Activated naive CD4-positive, alpha-beta T cell treated with Interleukin-2 at 50 U/mL for 16 hours (primary cell): Measurements from ENCODE around the gene MTA3.
"Not testable (repeated sequence)": the region's sequence is repeated elsewhere in the genome, so short reads cannot be mapped to it uniquely, and the experiment has no call there.

Source experiments
- DNase-seq: peaks from one replicate; pipeline ENCODE4 v3.0.0-alpha.2; 2020

Gene MTA3

DNA sequence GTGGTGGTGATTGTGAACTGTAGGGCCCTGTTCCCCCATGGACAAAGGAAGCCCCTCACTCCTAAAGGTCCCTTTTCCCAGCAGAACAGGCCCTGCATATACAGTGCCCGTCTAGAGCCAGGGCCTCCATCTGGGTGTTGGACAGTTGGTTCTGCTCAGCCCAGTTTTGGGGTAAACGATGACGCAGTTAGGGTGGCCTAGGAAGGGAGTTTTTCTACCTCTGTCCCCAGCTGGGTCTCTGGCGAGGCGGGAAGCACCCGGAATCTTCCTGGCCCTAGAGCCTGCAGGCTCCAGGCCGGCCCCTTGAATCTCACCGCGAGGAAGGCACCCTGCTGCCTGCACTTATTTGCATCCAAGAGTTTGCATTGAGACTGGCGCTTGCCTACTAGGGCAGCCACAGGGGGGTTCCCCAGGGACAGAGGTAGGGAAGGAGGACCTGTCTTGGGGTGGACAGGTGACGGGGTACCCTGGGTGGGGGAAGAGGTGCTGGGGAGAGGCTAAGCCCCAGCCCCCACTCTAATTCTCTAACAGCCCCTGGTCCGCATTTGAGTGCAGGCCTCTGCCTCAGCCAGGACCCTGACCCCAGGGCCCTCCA is 529 bp upstream of the MTA3 start:
- DNase-seq, result no peak

DNA sequence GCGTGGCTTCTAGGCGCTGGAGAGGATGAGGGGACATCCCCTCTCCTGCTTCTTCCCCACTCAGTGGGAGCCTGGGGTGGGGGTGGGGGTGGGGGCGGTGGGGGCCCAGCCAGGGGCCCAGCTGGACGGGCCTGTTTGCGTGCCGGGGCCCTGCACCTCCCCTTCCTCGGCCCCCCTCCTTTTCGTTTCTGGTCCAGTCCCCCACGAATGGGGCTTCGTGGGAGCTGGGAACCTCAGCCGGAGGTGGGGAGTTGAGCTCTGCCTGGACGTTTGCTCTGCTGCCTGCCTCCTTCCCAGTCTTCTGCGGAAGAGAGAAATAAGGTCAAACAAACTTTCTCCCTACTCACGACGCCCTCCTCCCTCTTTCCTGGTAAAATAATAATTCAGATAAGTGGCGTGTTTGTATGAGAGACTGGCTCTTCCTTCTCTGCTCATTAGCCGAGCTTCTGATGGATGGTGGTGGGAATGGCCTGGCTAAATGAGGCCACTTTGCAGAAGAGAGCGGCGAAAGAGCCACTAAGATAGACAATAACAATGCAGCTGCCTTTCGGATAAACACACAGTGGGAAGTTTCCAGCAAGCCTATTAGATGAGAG is 782 bp downstream of the MTA3 start:
- peak; percentile 14 for DNase-seq

DNA sequence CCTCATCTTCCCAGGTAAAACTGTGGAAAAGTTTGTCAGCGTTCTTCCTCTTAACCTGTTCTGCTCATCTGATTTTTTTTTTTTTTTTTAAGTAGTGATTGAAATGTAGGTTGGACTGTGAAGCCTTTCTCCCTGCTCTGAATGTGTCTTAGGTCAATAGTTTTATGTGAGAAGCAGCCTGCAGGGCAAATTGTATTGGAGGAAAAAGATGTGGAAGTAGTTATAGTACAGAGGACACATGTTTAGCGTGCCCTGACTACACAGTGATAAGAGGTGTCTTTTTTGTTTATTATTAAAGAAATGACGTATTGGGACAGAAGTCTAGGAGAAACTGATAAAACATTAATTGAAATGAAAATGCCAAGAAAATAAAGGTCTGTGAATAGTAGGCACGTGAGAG is 1.5 kb downstream of the MTA3 start:
- no peak for DNase-seq

DNA sequence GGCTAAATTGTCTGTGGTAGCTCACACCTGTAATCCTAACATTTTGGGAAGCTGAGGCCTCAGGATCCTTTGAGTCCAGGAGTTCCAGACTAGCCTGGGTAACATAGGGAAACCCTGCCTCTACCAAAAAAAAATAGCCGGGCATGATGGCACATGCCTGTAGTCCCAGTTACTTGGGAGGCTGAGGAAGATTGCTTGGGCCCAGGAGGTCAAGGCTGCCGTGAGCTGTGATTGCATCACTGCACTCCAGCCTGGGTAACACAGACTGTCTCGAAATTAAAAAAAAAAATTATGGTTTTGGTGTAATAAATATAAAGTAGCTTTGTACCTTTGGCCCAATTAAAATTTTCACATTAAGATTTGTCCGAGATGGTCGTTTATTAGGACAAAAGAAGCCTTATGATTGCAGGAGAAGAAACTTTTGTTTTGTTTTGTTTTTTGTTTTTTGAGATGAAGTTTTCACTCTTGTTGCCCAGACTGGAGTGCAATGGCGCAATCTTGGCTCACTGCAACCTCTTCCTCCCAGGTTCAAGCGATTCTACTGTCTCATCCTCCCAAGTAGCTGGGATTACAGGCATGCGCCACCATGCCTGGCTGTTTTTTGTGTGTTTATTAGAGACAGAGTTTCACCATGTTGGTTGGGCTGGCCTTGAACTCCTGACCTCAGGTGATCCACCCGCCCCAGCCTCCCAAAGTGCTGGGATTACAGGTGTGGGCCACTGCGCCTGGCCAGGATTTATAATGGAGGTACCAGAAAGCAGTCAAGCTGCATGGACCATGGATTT is 4.1 kb downstream of the MTA3 start:
- no peak for DNase-seq

DNA sequence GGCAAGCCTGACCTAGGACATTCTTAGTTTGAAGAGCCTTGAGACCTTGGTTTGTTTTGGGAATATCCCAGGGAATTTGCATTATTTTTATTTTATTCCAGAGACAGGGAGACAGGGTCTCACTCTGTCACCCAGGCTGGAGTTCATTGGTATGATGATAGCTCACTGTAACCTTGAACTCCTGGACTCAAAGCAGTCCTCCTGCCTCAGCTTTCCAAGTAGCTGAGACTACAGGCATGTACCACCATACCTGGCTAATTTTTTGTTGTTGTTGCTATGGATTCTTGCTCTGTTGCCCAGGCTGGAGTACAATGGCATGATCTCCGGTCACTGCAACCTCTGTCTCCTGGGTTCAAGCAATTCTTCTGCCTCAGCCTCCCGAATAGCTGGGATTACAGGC is 4.8 kb downstream of the MTA3 start:
- DNase-seq, result no peak

DNA sequence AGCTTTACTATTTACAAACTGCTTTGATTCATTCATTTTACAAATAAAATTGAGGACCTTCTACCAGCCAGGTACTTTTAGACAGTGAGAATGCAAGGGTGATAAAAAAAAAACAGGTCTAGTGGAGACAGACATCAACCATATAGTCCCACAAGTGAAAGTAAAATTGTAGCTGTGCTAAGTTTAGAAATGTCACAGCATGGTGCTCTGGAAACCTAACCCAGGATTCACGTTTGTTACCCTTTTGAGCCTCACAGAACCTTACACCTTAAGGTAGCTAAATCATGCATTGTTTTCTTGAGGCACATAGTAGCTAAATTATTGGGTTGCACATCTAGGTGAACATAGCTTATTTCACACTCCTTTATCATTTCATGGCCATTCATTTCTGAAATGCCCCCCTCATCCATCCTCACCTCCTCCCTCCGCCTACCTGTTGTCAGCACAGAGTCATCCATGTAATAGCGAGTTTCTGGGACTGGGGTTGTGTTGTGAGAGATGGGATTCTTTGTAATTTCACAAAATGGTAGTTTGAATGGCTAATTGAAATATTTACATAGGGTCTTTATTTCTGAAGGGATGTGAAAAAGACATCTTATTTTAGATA is 7.1 kb downstream of the MTA3 start:
- DNase-seq, result no peak

DNA sequence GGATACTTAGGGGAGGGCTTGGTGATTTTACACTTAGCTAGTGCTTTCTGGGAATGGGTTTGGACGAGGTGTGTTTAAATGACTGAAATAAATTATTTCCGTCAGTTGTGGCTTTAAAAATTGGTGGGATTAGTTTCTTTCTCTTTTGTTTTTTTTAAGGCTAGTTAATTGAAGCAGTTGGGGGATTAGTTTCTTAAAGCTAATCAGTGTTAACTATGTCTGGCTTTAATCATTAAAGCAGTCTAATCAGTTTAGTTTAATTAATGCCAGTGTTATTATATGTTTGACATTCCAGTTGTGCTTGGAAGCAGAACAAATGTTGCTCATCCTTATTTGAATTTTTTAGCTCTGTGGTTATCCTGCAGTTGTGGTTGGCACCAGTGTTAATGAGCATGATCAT is 10.2 kb downstream of the MTA3 start:
- DNase-seq, result no peak

DNA sequence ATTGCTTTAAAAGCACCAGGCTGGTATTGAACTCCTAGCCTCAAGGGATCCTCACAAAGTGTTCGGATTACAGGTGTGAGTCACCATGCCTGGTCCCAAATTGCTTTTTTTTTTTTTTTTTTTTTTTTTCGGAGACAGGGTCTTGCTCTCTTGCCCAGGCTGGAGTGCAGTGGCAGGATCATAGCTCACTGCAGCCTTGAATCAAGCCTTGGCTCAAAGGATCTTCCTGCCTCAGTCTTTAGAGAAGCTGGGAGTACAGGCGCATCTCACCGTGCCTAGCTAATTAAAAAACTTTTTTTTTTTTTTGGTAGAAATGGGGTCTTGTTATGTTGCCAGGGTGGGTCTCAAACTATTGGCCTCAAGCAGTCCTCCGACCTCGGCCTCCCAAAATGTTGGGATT is 12.8 kb downstream of the MTA3 start:
- DNase-seq, result no peak

DNA sequence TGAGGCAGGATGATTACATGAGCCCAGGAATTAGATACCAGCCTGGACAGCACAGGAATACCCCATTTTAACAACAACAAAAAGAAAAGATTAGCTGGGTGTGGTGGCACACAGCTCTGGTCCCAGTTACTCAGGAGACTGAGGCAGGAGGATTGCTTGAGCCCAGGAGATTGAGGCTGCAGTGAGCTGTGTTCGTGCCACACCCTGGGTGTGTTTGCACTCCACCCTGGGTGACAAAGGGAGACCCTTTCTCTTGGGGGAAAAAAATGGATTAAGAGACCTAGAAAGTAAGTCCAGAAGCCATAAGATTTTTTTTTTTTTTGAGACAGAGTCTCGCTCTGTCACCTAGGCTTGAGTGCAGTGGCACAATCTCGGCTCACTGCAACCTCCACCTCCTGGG is 16.2 kb downstream of the MTA3 start:
- not testable (repeated sequence) for DNase-seq

DNA sequence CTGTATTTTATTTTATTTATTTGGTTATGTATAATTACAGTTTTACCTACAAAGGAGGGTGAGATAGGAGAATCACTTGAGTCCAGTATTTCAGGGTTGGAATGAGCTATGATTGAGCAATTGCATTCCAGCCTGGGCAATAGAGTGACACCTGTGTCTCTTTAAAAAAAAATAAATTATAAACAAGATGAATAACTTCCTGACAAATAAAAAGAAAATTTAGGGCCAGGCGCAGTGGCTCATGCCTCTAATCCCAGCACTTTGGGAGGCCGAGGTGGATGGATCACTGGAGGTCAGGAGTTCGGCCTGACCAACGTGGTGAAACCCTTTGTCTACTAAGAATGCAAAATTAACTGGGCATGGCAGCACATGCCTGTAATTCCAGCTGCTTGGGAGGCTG is 17.3 kb downstream of the MTA3 start:
- no peak for DNase-seq

DNA sequence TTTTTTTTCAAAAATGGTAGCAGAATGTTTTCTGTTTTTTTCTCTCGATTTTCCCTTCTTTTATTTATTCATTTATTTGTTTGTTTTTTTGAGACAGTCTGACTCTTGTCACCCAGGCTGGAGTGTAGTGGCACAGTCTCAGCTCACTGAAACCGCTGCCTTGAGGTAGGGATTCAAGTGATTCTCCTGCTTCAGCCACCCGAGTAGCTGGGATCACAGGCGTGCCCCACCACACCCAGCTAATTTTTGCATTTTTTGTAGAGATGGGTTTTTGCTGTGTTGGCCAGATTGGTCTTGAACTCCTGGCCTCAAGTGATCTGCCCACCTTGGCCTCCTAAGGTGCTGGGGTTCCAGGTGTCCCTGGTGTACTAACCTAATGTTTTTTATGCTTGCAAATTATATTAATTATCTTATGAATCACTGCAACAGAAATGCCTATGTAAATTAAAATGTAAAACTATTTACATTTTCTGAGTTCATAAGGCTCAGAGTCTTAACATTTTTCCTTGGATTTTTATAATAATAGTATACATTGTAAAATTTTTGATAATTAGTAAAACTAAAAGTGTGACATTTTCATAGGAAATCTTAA is 19.2 kb downstream of the MTA3 start:
- DNase-seq, result no peak

DNA sequence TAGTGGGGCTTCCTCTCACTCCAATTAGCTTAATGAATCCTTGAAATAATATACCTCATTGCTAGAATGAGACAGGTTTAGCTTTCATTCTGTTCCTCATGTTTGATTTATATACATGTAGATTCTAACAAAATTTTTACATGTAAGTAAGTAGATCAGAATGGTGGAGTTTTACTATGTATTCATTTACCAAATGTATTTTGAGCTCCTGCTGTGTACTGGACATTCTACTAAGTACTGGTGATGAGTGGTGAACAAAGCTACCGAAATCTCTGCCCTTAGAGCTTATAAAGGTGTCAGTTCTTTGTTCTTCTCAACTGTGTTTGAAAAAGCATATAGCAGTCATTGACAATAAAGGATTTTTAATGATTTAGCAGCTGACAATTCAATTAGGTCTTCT is 19.7 kb downstream of the MTA3 start:
- no peak for DNase-seq

DNA sequence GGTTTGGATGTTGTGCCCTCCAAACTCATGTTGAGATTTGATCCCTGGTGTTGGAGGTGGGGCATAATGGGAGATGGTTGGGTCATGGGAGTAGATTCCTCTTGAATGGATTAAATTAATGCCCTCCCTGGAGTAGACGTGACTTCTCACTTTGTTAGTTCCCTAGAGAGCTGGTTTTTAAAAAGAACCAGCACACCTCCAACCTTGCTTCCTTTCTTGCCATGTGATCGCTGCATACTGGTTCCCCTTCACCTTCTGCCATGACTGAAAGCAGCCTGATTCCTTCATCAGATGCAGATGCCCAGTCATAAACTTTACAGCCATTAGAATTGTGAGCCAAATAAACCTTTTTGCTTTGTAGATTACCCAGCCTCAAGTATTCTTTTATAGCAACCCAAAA is 21.7 kb downstream of the MTA3 start:
- DNase-seq, result no peak

DNA sequence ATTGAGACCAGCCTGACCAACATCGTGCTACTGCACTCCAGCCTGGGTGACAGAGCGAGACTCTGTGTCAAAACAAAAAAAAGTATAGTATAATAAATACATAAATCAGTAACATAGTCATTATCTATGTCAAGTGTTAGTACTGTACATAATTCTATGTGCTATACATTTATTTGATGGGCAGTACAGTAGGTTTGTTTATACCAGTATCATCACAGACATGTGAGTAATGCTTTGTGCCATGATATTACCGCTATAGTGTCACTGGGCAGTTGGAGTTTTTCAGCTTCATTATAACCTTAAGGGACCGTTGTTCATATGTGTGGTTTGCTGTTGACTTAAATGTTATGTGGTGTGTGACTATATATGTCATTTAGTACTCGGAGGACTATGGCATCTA is 24.9 kb downstream of the MTA3 start:
- DNase-seq, result no peak

DNA sequence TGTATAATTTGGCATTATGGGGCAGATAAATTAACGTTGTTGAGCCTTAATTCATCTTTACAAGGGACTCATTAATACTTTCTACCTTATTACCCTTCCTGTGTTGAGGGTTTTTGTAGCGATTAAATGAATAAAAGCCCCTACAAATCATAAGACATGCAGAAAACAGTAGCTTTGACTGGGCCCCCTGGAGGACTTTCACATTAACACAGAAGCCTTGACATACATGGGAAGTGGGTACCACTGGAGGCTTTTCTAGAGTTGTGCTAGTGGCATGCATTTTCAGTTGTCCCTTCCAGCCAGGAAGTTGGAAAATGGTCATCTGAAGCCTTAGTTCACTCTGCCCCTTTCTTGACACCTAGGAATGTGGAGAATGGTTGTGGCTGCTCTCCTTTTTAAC is 30.2 kb downstream of the MTA3 start:
- DNase-seq, result no peak

DNA sequence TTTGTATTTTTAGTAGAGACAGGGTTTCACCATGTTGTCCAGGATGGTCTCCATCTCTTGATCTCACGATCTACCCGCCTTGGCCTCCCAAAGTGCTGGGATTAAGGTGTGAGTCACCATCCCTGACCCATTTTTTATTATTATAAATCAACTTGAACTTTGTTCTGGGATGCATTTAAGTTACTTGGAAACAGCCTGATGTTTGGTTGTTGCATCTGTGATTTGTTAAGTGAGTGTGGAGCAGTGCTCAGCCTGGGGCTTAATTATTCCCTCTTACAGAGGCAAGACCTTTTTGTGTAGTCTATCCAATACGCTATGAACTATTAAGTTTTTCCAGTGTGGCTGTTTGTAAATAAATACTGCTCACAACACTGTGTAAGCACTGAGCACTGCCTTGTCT is 32.6 kb downstream of the MTA3 start:
- no peak for DNase-seq

DNA sequence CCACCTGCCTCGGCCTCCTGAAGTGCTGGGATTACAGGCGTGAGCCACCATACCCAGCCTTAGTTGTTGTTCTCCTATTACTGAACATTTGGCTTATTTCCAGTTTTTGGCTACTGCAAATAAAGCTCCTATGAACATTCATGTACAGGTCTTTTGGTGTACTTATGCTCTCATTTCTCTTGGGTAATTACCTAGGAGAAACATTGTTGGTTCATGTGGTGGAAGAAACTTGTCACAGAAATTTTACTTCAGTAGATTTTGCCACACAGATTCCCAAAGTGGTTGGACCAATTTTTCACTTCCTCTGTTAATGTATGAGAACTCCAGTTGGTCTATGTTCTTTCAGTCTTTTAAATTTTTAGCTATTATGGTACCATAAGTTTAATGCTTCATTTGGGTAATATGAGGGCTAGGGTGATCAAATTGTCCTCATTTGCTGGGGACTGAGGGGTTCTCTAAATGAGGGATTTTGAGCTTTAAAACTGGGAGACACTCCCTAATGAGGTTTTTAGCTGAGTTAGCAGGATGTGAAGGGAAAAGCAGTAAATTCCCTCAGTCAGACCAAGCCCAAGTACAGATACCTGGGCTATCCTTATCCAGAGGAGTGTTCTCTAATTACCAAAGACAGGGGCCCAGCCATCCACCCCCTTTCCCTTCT is 33.9 kb downstream of the MTA3 start:
- DNase-seq, result no peak

DNA sequence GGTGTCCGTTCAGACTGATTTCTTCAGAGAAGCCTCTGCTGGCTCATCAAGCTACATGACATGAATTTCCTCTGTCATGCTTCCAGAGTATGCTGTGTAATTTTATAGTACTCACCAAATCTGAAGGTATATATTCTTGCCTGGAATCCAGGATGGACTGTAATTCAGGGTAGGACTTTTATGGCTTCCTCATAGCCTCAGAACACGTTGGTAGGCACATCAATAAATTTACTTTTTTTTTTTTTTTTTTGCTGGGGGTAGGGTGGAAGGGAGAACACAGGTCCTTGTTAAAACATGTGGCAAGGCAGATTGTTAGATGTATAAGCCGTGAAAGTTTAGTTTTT is 34.4 kb downstream of the MTA3 start:
- no peak for DNase-seq

DNA sequence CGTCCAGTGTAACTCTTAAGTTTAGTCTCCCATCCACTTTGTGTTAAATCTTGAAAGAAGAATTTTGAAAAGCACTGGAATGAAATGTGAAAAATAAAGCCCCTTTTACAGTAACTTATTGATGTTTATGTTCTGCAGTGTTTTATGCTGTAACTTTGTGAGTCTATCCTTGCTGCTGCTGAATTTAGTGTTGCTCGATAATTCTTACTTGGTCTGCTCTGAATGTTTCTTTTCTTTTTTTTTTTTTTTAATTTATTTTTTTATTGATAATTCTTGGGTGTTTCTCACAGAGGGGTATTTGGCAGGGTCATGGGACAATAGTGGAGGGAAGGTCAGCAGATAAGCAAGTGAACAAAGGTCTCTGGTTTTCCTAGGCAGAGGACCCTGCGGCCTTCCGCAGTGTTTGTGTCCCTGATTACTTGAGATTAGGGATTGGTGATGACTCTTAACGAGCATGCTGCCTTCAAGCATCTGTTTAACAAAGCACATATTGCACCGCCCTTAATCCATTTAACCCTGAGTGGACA is 36.0 kb downstream of the MTA3 start:
- DNase-seq, result not testable (repeated sequence)

DNA sequence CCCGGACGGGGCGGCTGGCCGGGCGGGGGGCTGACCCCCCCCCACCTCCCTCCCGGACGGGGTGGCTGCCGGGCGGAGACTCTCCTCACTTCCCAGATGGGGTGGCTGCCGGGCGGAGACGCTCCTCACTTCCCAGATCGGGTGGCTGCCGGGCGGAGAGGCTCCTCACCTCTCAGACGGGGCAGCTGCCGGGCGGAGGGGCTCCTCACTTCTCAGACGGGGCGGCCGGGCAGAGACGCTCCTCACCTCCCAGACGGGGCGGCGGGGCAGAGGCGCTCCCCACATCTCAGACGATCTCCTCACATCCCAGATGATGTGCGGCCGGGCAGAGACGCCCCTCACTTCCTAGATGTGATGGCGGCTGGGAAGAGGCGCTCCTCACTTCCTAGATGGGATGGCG is 37.7 kb downstream of the MTA3 start:
- DNase-seq, result not testable (repeated sequence)

DNA sequence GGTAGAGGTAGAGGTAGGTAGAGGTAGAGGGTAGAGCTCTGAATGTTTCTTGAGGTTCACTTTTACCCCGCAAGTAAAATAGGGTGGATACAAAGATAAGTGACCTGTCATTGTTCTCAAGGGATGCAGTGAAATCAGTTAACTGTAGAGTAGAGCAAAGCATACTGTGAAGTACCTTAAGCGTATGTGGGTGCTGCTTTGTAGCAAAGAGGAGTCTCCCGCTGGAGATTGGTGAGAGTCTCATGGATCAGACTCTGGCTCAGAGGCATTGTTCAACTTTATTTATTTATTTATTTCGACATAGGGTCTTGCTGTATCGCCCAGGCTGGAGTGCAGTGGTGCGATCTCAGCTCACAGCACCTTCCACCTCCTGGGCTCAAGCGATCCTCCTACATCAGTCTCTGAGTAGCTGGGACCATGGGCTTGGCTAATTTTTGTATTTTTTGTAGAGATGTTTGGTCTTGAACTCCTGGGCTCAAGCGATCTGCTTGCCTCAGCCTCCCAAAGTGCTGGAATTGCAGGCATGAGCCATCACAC is 38.7 kb downstream of the MTA3 start:
- DNase-seq, result no peak

DNA sequence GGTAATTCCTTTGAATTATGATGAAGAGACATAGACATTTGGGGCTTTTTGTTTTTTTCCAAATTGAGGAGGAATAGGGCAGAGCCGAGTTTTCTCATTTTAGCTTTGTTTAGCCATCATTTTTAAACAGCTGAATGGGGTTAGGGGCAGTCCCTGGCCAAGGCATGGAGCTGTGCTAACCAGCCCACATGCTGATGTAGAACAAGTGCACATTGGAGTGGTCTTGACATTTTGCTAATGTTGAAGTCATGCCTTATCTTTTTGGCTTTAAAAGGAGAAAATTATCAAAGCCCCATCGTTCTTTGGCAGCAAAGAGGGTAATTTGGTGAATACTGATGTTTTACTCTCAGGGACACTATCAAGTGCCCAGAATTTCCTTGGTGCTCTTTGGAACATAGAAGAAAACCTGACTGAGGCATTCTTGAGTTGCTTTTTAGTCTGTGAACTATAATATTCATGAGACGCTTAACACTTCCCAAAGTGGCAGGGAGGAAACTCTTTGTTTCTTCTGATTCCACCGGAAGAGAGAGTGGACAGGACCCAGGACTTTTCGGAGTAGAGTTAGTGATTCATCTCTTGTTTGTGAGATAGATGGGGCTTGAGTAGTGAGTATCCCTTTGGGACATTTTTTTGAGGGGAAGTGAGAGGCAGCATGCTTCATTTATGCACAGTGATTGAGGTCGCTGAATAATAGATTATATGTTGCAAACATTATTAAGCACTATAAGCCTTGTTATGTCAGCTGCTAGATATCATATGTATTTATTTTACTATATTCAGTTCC is 45.0 kb downstream of the MTA3 start:
- no peak for DNase-seq
